Body of pancreas (tissue), 4 donors: Measurements from ENCODE around the gene RNF25. TPM values are rescaled to one million over a fixed set of nuclear protein-coding genes. Genes with fewer than 3 reads are reported as not detected.

Experiments used
- ATAC-seq: fragments of 150-250 bp; one replicate; pipeline ENCODE4 v1.9.1; 2016
- DNase-seq, 4 donors: peaks; one replicate each; pipeline ENCODE4 v3.0.0-alpha.2; 2019
- H3K27ac ChIP-seq, 4 donors: fragments of 200-600 bp; sonication (generic); 1 replicate in 3 of 4; 2 replicates in 1 of 4; pipeline versions ENCODE4 v1.5.1 to v1.6.1; 2016 to 2019; ENCODE audit warnings: mild to moderate bottlenecking in 1 of 4, mixed read lengths in 1 of 4, moderate library complexity in 1 of 4
- H3K27me3 ChIP-seq, 2 donors: fragments of 200-600 bp; sonication (generic); one replicate each; pipeline ENCODE4 v1.6.0; 2016; ENCODE audit warnings: mild to moderate bottlenecking in 1 of 2
- H3K36me3 ChIP-seq, 2 donors: fragments of 200-600 bp; sonication (generic); replicated peaks in 1 of 2; 2 replicates each; pipeline ENCODE4 v1.5.1; 2016; ENCODE audit warnings: low read depth in 2 of 2; ENCODE audit not compliant: insufficient read depth in 1 of 2
- H3K4me1 ChIP-seq: fragments of 200-600 bp; sonication (generic); one replicate; pipeline ENCODE4 v1.6.0; 2016
- H3K4me3 ChIP-seq, 2 donors: fragments of 200-600 bp; sonication (generic); 1 replicate in 1 of 2; 2 replicates in 1 of 2; pipeline ENCODE4 v1.5.1; 2016 to 2019
- H3K9me3 ChIP-seq, 3 donors: fragments of 200-600 bp; sonication (generic); 1 replicate in 2 of 3; 2 replicates in 1 of 3; pipeline ENCODE4 v1.5.1; 2016
- POLR2A ChIP-seq, 3 donors: fragments of 450-650 bp; IDR thresholded peaks; one replicate each; pipeline ENCODE4 v1.6.1; 2016; ENCODE audit warnings: antibody characterized with exemption in 3 of 3, mild to moderate bottlenecking in 2 of 3
- WGBS, 2 donors: methylation state at CpG; one replicate each; pipeline ENCODE4 v1.1.5; 2017; 5-methylcytosine and 5-hydroxymethylcytosine counted together
- intact Hi-C: fragments of 100-400 bp; cut with DNase I; formaldehyde crosslinking; loops from one replicate; pipeline ENCODE4 v1.15.1; 2023
- total RNA-seq, 2 donors: library from RNA; depleted of rRNA; stranded (reverse); fragments of >200 nt; gene quantifications; one replicate each; pipeline ENCODE4 v1.1.0, GENCODE V29; 2016
- TF ChIP-seq, protein P1 (sequence below), 7 experiments: fragments of 450-650 bp in 4 of 7; fragments of 200-600 bp in 3 of 7; sonication (generic) in 3 of 7; IDR thresholded peaks; one replicate each; pipeline ENCODE4 v1.5.1; 2016 to 2019; ENCODE audit warnings: antibody characterized with exemption in 7 of 7

Gene RNF25
- total RNA-seq, 2 donors from 2014 or later: 3.0 to 14.8 TPM

DNA sequence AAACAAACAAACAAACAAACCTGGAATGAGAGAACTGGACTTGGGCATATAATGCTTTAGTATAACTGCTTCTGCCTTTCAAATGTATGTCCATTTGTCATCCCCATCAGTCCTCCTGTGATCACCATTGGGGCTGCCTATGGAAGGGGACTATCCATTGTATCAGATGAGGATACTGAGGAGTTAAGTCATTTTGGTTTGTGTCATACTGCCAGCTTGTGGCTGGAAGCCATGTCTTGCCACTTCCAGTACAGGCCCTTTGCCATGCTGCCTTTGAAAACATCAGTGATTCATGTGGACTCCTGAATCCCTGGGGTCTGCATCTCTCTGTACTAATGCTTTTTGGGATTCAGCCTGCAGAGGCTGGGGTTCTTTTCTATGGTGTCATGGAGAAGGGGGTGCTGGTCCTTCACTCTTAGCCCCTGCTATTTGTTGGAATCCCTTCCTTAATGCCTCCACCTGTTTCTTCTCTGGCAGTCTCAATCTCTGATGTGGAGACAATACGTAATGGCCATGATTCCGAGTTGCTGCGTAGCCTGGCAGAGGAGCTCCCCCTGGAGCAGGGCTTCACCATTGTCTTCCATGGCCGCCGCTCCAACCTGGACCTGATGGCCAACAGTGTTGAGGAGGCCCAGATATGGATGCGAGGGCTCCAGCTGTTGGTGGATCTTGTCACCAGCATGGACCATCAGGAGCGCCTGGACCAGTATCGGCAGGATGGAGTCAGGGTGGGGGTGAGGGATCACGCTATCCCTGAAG lies 53.5 kb downstream of the RNF25 start:
- WGBS, 2 donors: 76 to 89% methylated on average over 6 of the region's 9 CpGs
- no peak for ATAC-seq
- TF ChIP-seq, protein P1, sequence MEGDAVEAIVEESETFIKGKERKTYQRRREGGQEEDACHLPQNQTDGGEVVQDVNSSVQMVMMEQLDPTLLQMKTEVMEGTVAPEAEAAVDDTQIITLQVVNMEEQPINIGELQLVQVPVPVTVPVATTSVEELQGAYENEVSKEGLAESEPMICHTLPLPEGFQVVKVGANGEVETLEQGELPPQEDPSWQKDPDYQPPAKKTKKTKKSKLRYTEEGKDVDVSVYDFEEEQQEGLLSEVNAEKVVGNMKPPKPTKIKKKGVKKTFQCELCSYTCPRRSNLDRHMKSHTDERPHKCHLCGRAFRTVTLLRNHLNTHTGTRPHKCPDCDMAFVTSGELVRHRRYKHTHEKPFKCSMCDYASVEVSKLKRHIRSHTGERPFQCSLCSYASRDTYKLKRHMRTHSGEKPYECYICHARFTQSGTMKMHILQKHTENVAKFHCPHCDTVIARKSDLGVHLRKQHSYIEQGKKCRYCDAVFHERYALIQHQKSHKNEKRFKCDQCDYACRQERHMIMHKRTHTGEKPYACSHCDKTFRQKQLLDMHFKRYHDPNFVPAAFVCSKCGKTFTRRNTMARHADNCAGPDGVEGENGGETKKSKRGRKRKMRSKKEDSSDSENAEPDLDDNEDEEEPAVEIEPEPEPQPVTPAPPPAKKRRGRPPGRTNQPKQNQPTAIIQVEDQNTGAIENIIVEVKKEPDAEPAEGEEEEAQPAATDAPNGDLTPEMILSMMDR (IDR thresholded peaks at IDR 0.05): no peak
- TF ChIP-seq POLR2A (IDR thresholded peaks at IDR 0.05): no peak

DNA sequence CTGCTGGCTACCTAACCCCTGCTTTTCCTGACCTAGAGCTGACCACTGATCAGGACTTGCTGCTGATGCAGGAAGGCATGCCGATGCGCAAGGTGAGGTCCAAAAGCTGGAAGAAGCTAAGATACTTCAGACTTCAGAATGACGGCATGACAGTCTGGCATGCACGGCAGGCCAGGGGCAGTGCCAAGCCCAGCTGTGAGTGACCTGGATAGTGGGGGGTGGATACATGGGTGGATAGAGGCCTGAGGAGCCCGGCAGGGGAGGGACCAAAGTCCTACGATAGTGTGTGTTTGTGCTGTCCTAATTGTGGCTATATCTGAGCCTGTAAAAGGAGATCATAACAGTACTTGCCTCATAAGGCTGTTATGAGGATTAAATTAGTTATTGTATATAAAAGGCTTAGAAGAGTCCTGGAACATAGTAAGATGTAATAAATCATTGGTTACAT lies 55.9 kb downstream of the RNF25 start:
- no peak overlapping the region for H3K27ac ChIP-seq
- DNase-seq: no peak
- no peaks in the 10 kb centered on the region for H3K9me3 ChIP-seq
- TF ChIP-seq, protein P1 (IDR thresholded peaks at IDR 0.05): no peak
- TF ChIP-seq POLR2A (IDR thresholded peaks at IDR 0.05): no peak
- no peak overlapping the region for H3K4me3 ChIP-seq
- no peak for ATAC-seq
- no peaks in the 10 kb centered on the region for H3K36me3 ChIP-seq
- 71% methylated on average over 4 to 6 of the region's 6 CpGs for WGBS, 2 donors
- no peaks in the 10 kb centered on the region for H3K27me3 ChIP-seq
- intact Hi-C loops: no loop called here
- H3K4me1 ChIP-seq: no peaks in the 10 kb centered on the region

More for the DNA sequence above, 53.5 kb downstream of the RNF25 start:
- Histone ChIP-seq H3K27ac (no peak overlapping the region), H3K4me3 (no peak overlapping the region), H3K36me3 (no peaks in the 10 kb centered on the region), H3K9me3 (no peaks in the 10 kb centered on the region), H3K27me3 (no peaks in the 10 kb centered on the region), H3K4me1 (no peaks in the 10 kb centered on the region)
- intact Hi-C loops: no loop called here
- DNase-seq: no peak

Other genes starting within 250 kb of the RNF25 start
- 10 to 100 TPM in 1 of 2 donors, 1 to 10 TPM in 1; 6.0 to 14.5 TPM for gene USP37, start 103.7 kb downstream of the RNF25 start, total RNA-seq
- 10 to 100 TPM; 12.9 to 17.6 TPM for gene CNOT9, start 103.2 kb downstream of the RNF25 start, total RNA-seq
- gene PLCD4, start 64.1 kb downstream of the RNF25 start, total RNA-seq: under 1 TPM in 1 of 2 donors, not detected in 1; 0.52 TPM
- 10 to 100 TPM; 12.2 to 14.3 TPM for gene ZNF142, start 12.4 kb downstream of the RNF25 start, total RNA-seq
- gene BCS1L, start 12.3 kb downstream of the RNF25 start, total RNA-seq: 10 to 100 TPM; 34.2 to 64.3 TPM
- gene STK36, start 84 bp upstream of the RNF25 start, total RNA-seq: 10 to 100 TPM; 35.0 to 57.4 TPM
- 10 to 100 TPM in 1 of 2 donors, 1 to 10 TPM in 1; 9.1 to 31.3 TPM for gene TTLL4, start 38.8 kb upstream of the RNF25 start, total RNA-seq
- 1 to 10 TPM; 9.3 to 9.9 TPM for gene CYP27A1, start 110.1 kb upstream of the RNF25 start, total RNA-seq
- gene PRKAG3, start 159.8 kb upstream of the RNF25 start, total RNA-seq: not detected
- gene WNT6, start 187.8 kb upstream of the RNF25 start, total RNA-seq: 1 to 10 TPM in 1 of 2 donors, not detected in 1; 1.0 TPM
- gene WNT10A, start 208.8 kb upstream of the RNF25 start, total RNA-seq: under 1 TPM in 1 of 2 donors, not detected in 1; 0.52 TPM